Skeletal muscle cell (primary cell): ENCODE data around the gene NR1H4.
"Not testable (repeated sequence)": the region's sequence is repeated elsewhere in the genome, so short reads cannot be mapped to it uniquely, and the experiment has no call there.

Experiments used
- DNase-seq: peaks from one replicate; pipeline ENCODE4 v3.0.0-alpha.2; 2010; ENCODE audit warnings: low read depth
- H3K4me3 ChIP-seq: 2 replicates; pipeline ENCODE4 v1.5.1; 2011; ENCODE audit warnings: low read depth, mild to moderate bottlenecking, control low read depth, low read length, moderate library complexity

NR1H4 gene

GRCh38 chr12:100473716-100474150 lies at the start of gene NR1H4:
NR1H4 (plus strand) TSS chr12:100473866; CDS start chr12:100493324, 19,458 bp downstream.
- no peak for DNase-seq
- no peak within 1 kb of the TSS for H3K4me3 ChIP-seq

DNA sequence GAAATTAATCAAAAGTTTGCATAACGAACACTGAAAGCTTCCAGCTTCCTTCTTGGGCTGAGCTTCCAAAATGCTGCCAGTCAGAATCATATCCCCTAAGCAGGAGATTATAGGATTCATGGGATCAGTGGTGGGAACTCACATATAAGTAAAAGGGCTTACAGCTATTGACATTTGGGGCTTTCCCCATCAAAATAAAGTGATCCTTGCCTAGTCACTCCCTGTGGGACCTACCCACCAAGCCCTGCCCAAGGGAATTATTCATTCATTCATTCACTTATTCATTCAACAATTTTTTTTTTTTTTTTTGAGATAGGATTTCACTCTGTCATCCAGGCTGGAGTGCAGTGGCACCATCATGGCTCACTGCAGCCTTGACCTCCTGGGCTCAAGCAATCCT lies 47.5 kb upstream of the NR1H4 start:
- no peak for DNase-seq
- H3K4me3 ChIP-seq = no peak overlapping the region

DNA sequence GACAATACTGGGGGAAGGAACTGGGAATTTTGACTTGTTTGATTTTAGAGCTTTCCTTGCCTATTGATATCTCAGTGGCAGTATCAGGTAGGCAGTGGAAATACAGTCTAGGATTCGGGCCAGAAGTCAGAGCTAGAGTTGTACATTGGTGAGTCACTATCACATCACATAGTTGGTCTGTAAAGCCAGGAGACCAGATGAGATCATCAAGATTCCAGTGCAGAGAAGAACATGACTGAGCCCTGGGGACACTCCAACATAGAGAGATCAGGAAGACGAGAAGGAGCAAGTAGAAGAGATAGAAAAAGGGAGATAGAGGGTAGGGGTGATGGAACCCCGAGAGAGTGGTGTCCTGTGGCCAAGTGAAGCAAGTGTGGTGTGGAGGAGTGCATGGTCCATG lies 46.6 kb upstream of the NR1H4 start:
- H3K4me3 ChIP-seq = no peak overlapping the region
- DNase-seq = peak; percentile 51

- DNase-seq, H3K4me3 ChIP-seq: not testable (repeated sequence)
Observed at GRCh38 chr12:100430251-100430650, 43.4 kb upstream of the NR1H4 start.

GRCh38 chr12:100433701-100434100 lies 40.0 kb upstream of the NR1H4 start:
- no peak for DNase-seq
- no peak overlapping the region for H3K4me3 ChIP-seq

- DNase-seq = no peak
Observed at GRCh38 chr12:100434177-100434576, 39.5 kb upstream of the NR1H4 start.

GRCh38 chr12:100435957-100436356 lies 37.7 kb upstream of the NR1H4 start:
- DNase-seq = no peak
- no peak overlapping the region for H3K4me3 ChIP-seq

More at GRCh38 chr12:100434177-100434576, 39.5 kb upstream of the NR1H4 start:
- no peak overlapping the region for H3K4me3 ChIP-seq

GRCh38 chr12:100437038-100437841 lies 36.4 kb upstream of the NR1H4 start:
- no peak for DNase-seq
- no peak overlapping the region for H3K4me3 ChIP-seq

DNA sequence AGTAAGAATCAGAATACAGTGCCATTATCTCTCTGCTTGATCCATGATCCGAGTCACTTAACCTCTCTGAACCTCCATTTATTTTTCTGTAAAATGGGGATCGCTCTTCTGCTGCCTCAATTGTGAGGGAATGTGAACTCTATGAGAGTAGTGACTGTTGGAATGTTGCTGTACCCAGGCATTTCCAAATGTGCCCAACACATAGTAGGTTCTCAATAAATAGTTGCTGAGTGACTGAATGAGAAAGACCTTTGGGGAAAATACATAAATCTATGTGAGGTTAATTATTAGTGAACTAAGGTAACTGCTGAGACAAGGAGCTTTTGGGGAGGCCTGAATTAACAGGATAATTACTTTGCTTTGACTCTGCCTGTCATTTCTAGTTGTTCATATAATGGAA lies 33.9 kb upstream of the NR1H4 start:
- no peak for DNase-seq
- no peak overlapping the region for H3K4me3 ChIP-seq

- DNase-seq = no peak
- no peak overlapping the region for H3K4me3 ChIP-seq
Observed at GRCh38 chr12:100442403-100442802, 31.3 kb upstream of the NR1H4 start.

GRCh38 chr12:100443434-100443833 lies 30.2 kb upstream of the NR1H4 start:
- H3K4me3 ChIP-seq = no peak overlapping the region
- DNase-seq = no peak

GRCh38 chr12:100445081-100445481 lies 28.6 kb upstream of the NR1H4 start:
- no peak overlapping the region for H3K4me3 ChIP-seq
- no peak for DNase-seq

DNA sequence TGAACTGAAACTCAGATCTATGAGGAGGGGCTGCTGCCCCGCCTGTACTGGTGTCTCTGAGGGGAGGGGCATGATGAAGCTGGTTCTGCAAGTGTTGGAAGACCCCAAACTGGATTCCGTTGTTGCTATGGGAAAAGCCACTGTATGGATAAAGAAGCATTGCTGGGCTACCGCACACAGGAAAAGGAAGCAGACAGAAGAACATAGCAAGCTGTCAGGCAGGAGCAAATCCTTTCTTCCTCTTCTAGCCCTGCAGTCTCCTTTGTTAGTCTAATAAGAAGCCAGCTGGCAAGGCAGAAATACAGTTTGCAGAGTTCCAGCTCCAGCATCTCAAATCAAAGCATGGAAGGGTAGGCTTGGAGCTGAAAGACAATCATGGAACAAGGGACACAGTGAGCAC lies 26.3 kb upstream of the NR1H4 start:
- no peak overlapping the region for H3K4me3 ChIP-seq

GRCh38 chr12:100448656-100449055 lies 25.0 kb upstream of the NR1H4 start:
- H3K4me3 ChIP-seq = no peak overlapping the region
- no peak for DNase-seq

More for the DNA sequence above, 26.3 kb upstream of the NR1H4 start:
- no peak for DNase-seq

DNA sequence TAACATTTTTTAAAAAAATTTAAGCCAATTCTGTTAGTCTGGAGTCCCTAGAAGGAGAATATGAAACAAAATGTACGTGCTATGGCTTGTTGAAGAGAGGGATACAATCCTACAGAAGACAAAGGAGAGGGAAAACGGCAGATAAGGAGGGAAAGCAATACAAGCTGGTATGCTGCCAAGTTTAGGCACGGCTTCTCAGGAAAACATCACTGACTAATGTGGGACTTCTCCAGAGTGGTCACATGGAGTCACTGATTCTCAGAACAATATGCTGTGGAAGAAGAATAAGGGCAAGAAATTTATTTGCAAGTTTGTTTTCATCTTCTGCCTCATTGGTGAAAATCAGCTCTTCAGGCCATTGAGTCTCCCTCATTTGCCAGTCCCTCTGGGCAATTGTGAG lies 22.9 kb upstream of the NR1H4 start:
- no peak overlapping the region for H3K4me3 ChIP-seq
- no peak for DNase-seq

DNA sequence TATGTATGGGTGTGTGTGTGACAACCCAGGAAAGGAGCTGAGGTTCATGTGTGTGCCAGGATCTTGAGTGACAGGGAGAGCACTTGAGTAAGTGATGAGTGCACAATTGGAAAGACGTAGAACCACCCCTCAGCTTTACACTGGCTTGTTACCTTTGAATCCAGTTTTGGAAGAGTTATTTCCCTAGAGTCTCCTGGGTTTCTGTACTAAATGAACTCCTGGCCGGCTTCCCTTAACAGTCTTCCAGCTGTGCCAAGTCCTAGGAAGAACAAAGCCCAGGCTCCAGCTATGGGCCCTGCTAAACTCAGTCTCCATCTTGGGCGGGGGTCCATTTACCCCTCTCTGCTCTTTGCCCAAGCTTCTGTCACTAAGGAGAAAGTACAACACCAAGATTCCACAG lies 19.7 kb upstream of the NR1H4 start:
- H3K4me3 ChIP-seq = no peak overlapping the region
- DNase-seq = no peak

GRCh38 chr12:100455896-100456295 lies 17.8 kb upstream of the NR1H4 start:
- DNase-seq = no peak
- H3K4me3 ChIP-seq = no peak overlapping the region

GRCh38 chr12:100458191-100458590 lies 15.5 kb upstream of the NR1H4 start:
- H3K4me3 ChIP-seq = no peak overlapping the region
- DNase-seq = no peak

DNA sequence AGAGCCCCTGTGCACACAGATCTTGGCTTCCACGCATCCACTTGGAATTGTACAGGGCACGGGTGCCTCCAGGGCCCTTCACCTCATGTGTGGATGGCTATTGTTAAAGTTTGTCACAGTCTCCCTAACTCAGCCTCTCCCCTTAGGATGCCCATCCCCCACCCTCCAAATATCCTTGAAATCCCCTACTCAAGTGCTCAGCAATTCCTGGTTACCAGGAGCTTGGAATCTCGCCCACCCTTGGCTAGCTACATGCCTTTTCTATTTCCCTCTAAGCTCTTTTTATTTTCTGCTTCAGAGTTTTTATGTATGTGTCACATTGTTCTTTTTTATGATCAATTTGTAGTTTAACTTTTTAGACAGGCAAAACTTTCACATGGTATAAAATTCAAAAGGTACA lies 13.0 kb upstream of the NR1H4 start:
- no peak for DNase-seq
- H3K4me3 ChIP-seq = no peak overlapping the region

DNA sequence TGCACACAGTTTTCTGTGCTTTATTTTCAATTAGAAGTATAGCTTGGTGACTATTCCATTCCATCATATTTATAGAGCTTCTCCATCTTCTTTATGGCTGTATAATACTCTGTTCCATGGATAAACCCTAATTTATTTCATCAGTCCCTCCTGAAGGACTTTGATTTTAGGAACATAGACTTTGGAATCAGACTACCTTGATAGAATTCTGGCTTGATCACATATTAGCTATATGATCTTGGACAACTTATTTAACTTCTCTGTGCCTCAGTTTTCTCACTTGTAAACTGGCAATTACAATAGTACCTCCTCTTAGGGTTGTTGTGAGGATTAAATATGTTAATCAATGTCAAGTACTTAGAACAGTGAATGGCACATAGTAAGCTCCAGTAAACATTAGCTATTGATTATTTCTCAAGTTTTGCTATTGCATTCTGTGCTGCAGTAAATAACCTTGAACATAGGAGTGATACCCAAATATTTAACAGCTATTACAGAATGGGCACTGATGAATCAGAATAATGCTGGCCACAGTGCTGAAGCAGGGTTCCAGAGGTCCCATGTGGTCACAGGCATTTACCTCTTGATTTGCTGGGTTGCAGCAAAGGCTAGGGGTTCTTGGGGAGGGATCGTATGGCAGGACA lies 12.2 kb upstream of the NR1H4 start:
- no peak overlapping the region for H3K4me3 ChIP-seq
- DNase-seq = no peak

GRCh38 chr12:100463661-100464060 lies 10.0 kb upstream of the NR1H4 start:
- no peak for DNase-seq
- H3K4me3 ChIP-seq = no peak overlapping the region
